SU-DHL-6 (cell line): ENCODE measurements around the gene ASPN.

Experiments
- CTCF ChIP-seq: fragments of 200-600 bp; sonication (generic); IDR thresholded peaks from one replicate; pipeline ENCODE4 v1.5.1; 2017; ENCODE audit warnings: antibody characterized with exemption, mild to moderate bottlenecking, low read length, moderate library complexity; ENCODE audit not compliant: insufficient read depth, poor library complexity, severe bottlenecking
- EZH2phosphoT487 ChIP-seq: fragments of 200-600 bp; sonication (generic), shearing (Covaris generic); conservative IDR thresholded peaks from 2 replicates; pipeline ENCODE4 v1.6.1; 2018; ENCODE audit warnings: mild to moderate bottlenecking, antibody characterized with exemption, low read length, moderate library complexity, mixed read lengths

- TF ChIP-seq CTCF (no peak), EZH2phosphoT487 (no peak)
Measured at GRCh38 chr9:92492781-92493401, 10.6 kb upstream of the ASPN start.
